HG03196 (cell line): ENCODE results near the gene YAE1.

Source experiments
- ATAC-seq: cut with Tn5 transposase; IDR thresholded peaks from one replicate; pipeline ENCODE4 v1.9.1; 2021; ENCODE audit not compliant: unreplicated experiment

The YAE1 gene

DNA sequence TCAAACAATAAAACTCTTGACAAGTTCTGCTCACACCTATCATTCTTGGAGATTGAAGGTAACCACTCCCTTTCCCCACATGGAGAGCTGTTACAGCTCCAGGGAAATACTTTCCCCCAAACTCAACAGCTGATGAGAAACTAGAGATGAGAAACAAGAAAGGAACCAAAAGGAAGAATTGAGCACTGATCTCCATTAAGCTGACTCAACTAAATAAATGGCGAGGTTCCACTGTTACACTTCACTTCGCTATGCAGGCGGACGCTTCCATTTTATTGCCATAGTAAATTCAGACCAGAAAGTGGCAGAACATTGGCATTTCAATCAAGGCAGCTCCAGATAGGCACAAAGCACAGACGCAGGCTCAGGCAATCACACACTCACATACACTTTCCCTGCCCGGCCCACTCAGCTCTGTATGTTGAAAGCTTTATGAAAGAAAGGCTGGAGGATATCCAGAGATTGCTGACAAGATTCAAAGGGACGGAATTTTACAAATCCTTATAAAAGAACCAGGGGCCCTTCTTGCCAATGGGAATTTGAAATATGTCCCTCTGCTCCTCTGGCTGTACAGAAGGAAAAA, 11.5 kb upstream of the YAE1 start:
- no peak for ATAC-seq

DNA sequence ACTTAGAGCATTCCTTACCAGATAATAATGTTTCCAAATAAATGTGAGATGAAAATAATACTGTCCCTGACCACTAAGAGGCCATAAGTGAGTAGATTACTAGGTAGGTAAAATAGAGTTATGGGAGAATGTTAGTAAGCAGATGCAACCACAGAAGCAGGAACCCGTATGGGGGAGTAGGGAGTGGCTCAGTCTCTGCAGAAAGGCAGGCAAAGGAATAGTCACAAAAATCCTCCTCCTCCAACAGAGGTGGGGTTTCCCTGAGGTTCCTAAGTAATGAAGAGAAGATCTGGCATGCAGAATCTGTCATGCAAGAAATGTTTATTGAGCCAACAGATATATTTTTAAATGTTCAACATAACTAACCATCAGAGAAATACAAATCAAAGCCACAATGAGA, 9.0 kb upstream of the YAE1 start:
- no peak for ATAC-seq

DNA sequence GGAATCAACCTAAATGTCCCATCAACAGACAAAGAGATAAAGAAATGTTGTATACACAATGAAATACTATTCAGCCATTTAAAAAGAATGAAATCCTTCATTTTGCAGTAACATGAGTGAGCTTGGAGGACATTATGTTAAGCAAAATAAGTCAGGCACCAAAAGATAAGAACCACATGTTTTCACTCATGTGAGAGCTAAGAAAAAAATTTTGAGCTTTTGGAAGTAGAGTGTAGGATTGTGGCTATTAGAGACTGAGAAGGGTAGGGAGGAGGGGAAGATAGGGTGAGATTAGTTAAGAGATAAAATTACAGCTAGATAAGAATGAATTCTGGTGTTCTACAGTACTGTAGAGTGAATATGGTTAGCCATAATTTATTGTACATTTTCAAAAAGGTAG, 8.3 kb upstream of the YAE1 start:
- ATAC-seq = no peak

DNA sequence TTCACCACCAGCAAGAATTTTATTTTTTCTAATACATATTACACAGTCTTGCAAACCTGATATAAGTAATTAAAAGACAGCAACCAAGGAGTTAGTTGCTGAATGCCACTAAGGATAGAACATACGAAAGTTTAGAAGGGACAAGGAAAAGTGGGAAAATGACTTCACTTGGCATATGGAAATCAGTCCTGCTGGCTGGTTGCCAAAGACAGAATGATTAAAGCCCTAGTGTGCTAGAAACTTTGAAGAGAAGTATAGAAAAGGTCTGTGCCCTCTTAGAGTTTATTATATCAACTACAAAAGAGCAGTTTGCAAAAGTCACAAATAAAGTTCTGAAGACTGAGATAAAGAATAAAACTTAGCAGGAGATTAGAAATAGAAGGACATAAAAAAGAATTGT, 5.8 kb upstream of the YAE1 start:
- no peak for ATAC-seq

DNA sequence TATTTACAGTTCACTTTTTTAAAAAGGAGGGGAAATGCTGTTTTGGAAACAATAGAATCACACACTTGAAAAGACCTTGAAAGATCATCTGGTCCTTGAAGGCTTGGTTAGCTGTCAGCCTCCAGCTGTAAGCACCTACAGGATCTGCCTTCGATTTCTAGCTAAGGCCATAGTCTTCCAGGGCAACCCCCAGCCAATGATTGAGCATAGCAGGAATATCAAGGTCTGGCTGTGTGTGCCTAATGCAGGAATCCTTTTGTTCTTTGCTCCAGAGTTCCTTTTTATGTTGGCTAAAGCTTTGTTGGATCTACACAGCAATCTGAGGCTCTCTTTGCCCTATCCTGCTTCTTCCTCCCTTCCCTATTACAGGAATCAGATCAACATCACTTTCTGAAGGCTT, 5.2 kb upstream of the YAE1 start:
- no peak for ATAC-seq

DNA sequence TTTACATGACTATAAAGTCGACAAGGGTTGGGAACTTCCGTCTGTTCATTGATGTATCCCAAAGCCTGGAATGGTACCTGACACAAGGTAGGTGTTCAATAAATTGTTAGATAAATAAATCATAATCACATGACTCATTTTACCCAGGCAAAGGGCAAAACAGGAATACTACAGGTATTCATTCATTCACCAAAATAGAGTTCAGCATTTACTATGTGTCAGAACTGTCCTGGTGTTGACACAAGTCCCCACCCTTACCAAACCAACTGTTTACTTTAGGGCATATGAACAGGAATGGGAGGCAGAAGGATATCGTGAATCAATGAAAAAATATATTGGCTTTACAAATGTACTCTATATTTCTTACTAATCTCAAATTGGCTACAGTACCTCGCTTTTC, 666 bp upstream of the YAE1 start:
- ATAC-seq = peak; percentile 2

DNA sequence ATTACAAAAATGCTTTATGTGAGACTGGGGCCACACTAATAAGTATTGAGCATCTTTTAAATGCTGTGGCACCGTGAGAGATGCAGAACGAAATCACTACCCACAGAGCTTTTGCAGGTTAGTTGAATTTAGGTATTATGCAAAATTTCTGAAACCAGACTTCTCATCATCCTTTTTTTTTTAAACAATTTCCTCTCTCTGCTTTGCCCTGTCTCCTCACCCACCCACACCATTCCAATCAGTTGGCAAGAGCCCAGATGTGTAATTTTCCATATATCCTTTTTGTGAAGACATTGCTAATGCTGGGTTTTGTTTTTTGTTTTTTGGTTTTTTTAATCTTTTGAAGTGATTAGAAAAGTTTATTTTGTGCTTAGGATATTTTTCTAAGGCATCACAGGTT, 1.1 kb downstream of the YAE1 start:
- ATAC-seq = no peak

DNA sequence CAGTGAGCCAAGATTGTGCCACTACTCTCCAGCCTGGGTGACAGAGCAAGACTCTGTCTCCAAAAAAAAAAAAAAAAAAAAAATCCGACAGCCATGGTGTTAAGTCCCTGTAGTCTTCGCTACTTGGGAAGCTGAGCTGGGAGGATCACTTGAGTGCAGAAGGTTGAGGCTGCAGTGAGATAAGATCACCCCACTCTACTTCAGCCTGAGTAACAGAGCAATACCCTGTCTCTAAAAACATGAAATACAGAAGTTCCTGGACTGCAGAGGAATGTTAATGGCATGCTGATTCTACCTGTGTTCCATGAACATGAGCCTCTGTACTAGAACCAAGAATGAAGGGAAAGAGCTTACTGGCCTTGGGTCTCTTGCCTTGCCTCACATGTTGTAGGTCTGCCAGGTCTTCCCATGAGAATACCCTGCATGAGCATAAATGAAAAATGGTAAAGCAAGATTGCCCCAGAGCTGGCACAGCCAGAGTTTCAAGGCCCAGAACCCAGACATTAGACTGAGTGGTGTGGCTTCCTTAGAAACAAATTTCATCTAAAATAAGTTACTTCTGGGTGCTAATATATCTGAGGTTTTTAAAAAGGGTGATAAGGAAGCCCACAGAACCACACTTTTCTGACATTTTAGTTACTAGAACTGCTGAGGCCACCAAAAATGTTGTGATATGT, 8.6 kb downstream of the YAE1 start:
- no peak for ATAC-seq

DNA sequence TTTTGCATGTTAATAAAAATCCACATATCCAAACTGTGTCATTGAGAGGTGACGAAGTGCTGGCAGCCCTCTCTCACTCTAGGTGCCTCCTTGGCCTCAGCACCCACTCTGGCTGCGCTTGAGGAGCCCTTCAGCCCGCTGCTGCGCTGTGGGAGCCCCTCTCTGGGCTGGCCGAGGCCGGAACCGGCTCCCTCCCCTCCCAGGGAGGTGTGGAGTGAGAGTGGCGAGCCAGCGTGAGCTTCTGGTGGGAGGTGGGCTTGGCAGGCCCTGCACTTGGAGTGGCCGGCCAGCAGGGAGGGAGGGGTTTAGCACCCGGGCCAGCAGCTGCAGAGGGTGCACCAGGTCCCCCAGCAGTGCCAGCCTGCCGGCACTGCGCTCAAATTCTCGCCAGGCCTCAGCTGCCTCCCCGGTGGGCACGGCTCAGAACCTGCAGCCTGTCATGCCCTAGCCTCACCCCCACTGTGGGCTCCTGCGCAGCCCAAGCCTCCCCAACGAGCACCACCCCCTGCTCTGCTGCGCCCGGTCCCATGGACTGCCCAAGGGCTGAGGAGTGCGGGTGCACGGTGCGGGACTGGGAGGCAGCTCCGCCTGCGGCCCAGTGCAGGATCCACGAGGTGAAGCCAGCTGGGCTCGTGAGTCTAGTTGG, 11.1 kb downstream of the YAE1 start:
- no peak for ATAC-seq

DNA sequence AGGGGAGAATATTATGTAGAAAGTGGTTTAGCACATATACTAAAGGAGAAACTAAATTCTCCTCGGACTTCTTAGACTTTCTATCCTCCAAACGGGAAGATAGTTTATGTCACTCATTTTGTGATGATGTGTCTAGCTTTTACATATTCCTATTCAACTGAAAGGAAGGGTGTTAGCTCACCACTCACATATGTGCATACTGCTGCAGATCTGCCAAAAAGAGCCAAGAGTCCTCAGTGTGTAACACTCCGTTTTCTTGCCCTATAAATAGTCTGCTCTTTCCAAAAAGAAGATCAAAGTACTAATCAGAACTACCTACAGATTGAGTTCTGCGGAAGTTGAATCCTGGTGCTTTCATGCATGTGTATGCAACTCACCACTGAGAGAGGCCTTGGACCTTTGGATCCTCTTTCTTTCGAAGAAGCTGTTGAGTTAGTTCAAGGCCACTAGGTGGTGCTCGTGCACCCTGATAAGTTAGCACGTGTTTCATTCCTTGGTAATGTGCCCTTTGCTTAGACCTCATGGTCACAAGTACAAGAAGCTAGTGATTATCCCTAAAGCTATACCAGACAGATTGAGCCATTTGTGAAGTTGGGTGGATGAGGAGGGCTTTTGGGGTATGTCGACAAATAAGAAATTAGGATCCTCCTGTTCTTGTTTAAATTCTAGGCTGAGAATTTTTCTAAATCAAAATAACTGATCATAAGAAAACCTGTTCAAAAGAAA, 14.1 kb downstream of the YAE1 start:
- peak; percentile 84 for ATAC-seq

DNA sequence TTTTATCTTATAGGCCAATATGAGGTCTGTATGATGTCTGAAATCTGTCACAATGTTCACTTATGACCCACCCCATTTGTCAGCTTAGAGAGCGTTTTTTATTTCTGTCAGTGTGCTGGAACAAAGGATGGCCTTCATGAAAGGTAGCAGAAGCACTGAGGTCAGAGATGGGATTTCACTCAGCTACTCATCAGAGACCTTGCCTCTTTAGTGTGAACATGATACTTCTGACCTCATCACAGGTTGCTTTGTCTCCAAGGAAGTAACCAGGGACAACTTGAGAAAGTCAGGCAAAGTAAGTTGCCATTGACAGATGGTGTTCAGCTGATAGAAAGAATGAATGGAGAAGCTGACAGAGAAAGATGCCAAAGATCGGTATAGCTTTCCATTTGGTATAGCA, 16.3 kb downstream of the YAE1 start:
- no peak for ATAC-seq

DNA sequence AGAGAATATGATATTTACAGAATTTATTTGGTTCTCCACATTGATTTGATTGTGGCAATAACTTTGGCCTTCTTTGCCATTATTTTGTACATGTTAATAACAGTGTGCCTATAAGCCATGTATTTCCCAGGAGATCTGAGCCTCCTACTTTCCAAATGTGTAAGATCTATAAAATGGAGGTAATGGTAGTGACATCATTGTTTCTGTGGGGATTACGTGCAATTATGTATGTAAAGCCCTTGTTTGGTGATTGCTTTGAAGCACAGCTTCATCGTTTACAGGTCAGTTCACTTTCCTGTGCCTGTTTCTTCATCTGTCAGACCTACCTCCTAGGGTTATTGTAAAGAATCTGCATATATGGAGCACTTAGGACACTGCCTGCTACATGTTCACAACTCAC, 17.3 kb downstream of the YAE1 start:
- no peak for ATAC-seq

DNA sequence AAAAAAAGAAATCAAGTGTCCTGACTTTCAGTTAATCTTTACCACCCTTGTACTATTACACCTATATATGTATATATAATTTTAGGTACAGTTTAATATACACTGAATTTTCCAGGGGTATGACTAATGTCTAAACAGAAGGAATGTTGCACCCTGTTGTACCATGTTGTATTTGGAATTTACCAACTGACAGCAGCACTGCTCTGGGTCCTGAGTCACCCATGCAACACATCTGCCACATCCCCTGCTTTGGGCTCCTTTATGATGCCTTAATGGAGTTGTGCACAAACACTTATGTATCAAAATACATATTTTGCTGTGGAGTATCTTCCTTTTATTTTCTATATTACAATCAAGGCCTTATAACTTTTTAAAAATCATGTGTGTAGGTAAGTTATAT, 21.2 kb downstream of the YAE1 start:
- ATAC-seq = no peak

DNA sequence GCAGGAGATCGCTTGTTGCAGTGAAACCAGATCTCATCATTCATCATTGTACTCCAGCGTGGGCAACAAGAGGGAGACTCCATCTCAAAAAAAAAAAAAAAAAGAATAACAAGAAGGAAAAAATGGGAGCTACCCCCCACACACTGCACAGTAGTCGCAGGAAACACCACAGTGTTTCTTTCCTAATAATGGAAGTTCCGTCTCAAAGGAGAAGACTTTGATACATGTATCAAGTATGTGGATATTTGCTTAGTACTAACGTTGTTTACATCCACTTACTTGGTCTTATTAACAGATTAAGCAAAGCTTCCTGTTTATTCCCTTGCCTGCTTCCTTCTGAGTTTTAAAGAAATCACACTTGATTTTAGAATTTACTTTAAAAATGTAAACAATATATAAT, 22.2 kb downstream of the YAE1 start:
- ATAC-seq = no peak

DNA sequence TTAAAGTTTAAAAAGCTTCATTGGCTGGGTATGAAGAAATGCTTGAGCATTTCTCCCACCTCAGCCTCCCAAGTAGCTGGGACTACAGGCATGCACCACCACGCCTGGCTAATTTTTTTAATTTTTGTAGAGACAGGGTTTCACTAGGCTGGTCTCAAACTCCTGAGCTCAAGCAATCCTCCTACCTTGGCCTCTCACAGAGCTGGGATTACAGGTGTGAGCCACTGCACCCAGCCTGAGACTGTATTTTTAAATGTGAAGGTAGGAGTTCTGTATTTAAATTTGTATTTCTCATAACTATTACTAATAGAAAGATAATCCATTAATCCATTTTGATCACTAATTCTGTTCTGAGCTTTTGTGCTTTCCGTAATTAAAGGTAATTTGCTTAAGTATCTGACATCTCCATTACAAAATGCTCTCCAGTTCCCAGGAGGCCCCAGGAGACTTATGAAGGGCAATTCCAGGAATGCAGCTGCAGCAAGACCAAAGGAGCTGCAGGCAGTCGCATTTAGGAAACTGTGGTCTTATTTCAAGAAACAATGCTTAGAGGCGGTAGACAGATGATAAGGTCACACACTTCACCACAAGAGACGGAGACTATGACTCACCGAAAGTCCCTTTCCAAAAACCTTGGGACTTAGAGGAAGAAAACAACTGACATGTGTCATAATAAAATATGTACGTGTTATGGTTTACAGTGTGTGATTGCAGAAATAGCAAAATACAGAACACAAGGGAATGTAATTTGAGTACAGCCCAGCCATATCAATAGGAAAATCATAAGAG, 23.3 kb downstream of the YAE1 start:
- ATAC-seq = peak; percentile 93

DNA sequence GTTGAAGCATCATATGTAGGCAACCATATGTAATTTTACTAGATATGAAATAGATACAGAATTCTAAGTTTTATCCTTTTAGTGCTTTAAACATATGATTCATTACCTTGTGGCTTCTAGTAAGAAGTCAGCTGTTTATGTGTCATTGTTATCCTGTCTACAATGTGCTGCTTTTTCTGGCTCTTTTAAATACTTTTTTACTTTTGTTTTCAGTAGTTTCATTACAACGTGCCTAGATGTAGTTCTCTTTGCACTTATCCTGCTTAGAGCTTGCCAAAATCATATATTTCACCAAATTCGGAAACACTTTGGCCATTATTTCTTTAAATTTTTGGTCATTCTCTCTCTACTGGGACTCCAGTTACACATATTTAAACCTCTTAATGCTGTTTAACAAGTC, 26.4 kb downstream of the YAE1 start:
- ATAC-seq = no peak

DNA sequence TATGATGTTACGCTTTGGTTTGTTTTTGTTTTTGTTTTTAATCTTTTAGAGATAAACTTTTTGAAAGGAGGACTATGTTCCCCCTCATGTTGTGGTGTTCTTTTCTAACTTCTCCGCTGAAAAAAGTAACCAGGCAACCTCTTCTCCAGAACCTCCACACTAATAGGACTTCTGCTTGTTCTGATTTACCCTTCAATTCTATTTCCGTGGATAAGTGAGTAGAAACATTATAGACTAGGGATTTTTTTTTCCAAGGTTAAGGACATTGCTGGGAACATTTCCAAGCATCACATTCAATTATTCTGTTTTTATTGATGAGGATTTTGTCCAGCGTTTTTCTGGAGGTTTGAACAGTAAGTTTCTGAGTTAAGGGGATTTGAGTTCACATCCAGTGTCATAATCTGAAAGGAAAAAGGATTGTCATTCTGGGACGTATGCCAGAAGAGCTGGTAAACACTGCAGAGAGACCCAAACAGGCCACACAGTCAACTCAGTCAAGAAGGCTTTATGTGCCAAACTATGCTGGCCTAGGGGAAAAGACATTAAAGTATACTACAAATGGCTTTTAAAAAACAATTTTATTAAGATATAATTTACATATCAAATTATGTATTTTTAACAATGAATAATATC, 28.9 kb downstream of the YAE1 start:
- ATAC-seq = no peak

DNA sequence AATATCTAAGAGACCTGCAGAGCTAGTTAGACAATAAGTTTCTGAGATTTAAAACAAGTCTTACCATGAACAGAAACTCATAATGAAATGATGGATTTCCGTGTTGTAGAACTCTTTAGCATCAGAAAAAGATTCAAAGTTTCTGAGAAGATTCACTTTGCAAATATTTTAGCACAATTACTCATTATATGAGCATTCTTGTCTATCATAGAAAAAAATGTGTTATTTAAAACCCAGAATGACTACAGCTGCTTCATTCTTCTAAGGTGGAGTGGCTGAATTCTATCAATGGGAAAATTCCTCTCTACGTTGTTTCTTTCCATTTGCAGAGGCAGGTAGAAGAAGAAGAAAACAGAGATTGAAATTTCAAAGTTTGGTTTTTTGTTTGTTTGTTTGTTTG, 36.1 kb downstream of the YAE1 start:
- ATAC-seq = no peak

DNA sequence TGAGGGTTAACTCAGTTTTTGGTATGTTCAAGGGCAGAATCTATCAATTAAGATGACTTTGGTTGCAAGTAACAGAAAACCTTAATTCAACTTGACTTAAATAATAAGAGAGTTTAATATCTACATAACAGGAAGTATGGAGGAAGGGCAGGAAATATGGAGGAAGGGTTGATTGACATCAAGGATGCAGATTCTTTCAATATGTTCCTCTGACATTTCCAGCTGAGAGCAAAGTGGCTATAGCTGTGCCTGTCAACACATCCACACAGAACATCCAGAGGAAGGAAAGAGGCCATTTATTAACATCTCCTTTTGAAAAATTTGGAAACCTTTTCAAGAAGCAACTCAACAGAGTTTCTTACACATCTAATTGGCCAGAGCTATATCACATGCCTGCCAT, 37.7 kb downstream of the YAE1 start:
- ATAC-seq = no peak

DNA sequence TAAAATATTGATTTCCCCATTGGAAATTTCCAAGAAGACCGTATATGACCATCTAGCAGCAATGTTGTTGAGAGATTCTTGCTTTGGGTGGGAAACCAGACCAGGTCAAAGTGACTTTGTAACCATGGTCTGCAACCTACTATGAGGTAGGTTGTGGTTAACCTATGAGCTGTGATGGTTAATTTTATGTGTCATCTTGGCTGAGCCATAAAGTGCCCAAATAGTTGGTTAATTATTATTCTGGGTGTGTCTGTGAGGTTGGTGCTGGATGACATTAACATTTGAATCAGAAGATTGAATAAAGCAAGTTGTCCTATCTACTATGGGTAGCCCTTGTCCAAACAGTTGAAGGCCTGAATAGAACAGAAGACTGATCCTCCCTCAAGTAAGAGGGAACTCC, 38.9 kb downstream of the YAE1 start:
- ATAC-seq = peak; percentile 73

DNA sequence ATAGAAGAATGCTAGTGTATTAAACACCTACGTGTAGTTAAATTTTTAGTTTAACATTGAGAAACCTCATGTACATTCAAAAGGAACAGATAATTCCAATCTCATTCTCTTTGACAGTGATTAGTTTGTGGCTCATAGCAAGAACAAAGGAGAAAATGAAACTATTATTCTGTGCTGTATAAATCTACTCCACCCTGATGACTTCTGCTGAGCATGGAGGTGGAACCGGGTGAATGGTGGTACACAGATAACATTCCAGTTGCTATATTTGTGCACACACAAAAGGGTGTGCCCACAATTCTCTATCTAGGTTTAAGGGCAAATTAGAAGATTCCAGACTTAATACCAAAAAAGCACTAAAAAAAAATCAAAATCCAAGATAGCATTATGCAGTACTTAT, 40.1 kb downstream of the YAE1 start:
- no peak for ATAC-seq
